Liver (tissue), 2 donors: ENCODE measurements around the gene TRAPPC10.

Experiments used
- CTCF ChIP-seq: fragments of 150-350 bp; IDR thresholded peaks from 2 replicates; pipeline ENCODE4 v1.5.1; 2017; ENCODE audit warnings: improper control_type of control experiment, low read depth, low read length; ENCODE audit not compliant: missing input control
- REST ChIP-seq: IDR thresholded peaks from 2 replicates; pipeline ENCODE4 v1.6.1; 2016; ENCODE audit warnings: antibody characterized with exemption, mild to moderate bottlenecking
- donor health status: healthy.

- no peak for TF ChIP-seq CTCF
- TF ChIP-seq REST: no peak
Measured at GRCh38 chr21:44050276-44050675, 38.2 kb downstream of the TRAPPC10 start.
